Cardiac fibroblast (primary cell): ENCODE results near the gene IL27RA.

Experiments used
- DNase-seq, 2 donors: peaks; one replicate each; pipeline versions ENCODE4 v3.0.0 to v3.0.0-alpha.2; 2010; ENCODE audit warnings: low read depth in 2 of 2
- H3K4me3 ChIP-seq, 2 donors: replicated peaks in 1 of 2; 1 replicate in 1 of 2; 2 replicates in 1 of 2; pipeline ENCODE4 v1.5.1; 2011; ENCODE audit warnings: low read depth in 2 of 2, low read length in 2 of 2, mild to moderate bottlenecking in 2 of 2, moderate library complexity in 1 of 2
- CTCF ChIP-seq: IDR thresholded peaks from one replicate; pipeline ENCODE4 v1.5.1; 2011; ENCODE audit warnings: low read depth, mild to moderate bottlenecking, low read length, inconsistent platforms

IL27RA gene

GRCh38 chr19:14031719-14032480 is at the start of gene IL27RA:
IL27RA (plus strand) TSS chr19:14031762; CDS start chr19:14031873, 111 bp downstream.
- TF ChIP-seq CTCF: peak; percentile 82
- peak within 1 kb of the TSS; percentile 66 to 69 for H3K4me3 ChIP-seq
- DNase-seq: peak; percentile 43 to 50

GRCh38 chr19:13981988-13982501 is 49.5 kb upstream of the IL27RA start:
- no peak for DNase-seq
- no peak for TF ChIP-seq CTCF
- H3K4me3 ChIP-seq: no peak overlapping the region

GRCh38 chr19:13982773-13983172 is 48.8 kb upstream of the IL27RA start:
- TF ChIP-seq CTCF: no peak
- no peak overlapping the region for H3K4me3 ChIP-seq
- DNase-seq: no peak

GRCh38 chr19:13983213-13983889 is 48.2 kb upstream of the IL27RA start:
- TF ChIP-seq CTCF: no peak
- no peak overlapping the region for H3K4me3 ChIP-seq
- DNase-seq: no peak

GRCh38 chr19:13984186-13984585 is 47.4 kb upstream of the IL27RA start:
- TF ChIP-seq CTCF: no peak
- no peak overlapping the region for H3K4me3 ChIP-seq
- no peak for DNase-seq

GRCh38 chr19:13984875-13985741 is 46.5 kb upstream of the IL27RA start:
- H3K4me3 ChIP-seq: no peak overlapping the region
- DNase-seq: no peak
- TF ChIP-seq CTCF: no peak
